Measurements from ENCODE around the gene CLEC11A. TPM values are rescaled to one million over a fixed set of nuclear protein-coding genes. Genes with fewer than 3 reads are reported as not detected.
A peak's percentile ranks its signal among the peaks of the same experiment; 100 is the strongest.

CLEC11A gene
- total and polyA plus RNA-seq, 9 of the 15 experiments (the other 6 are each of a cell fraction or from before 2014, with no cell fraction given) = 0.39 to 43.9 (median 3.4) TPM

GRCh38 chr19:50686310-50687032 is 36.7 kb upstream of the CLEC11A start:
- in situ Hi-C loops (cut with MboI) (no loop called here), intact Hi-C loops (cut with micrococcal nuclease) (no loop called here)
- FAIRE-seq (no peak), DNase-seq (ENCODE audit: extremely low read depth in 1 of 4, low spot score in 3 of 4) (peak in 2 of 4 experiments; percentile 79 to 81), ATAC-seq (no peak)
- Histone ChIP-seq H3K27ac (ENCODE audit: extremely low read depth, low read depth, low read length) (no peak overlapping the region), H3K9me1 (ENCODE audit: control insufficient read depth, insufficient read depth, low read length) (no peaks in the 10 kb centered on the region), H3K9ac (ENCODE audit: insufficient read depth in 1 of 2, low read depth in 2 of 2, low read length in 2 of 2) (no peak overlapping the region), H2AFZ (ENCODE audit: low read depth, low read length) (no peak overlapping the region), H3K36me3 (ENCODE audit: control insufficient read depth, insufficient read depth, low read length) (no peaks in the 10 kb centered on the region), H4K20me1 (replicated peaks; ENCODE audit: control insufficient read depth, insufficient read depth, low read length) (peaks cover 7% of the 10 kb centered on the region), H3K4me3 (no peak overlapping the region), H3K9me3 (replicated peaks; ENCODE audit: control insufficient read depth, insufficient read depth, low read depth, low read length) (no peaks in the 10 kb centered on the region), H3K4me1 (replicated peaks in 1 of 2; ENCODE audit: control insufficient read depth in 2 of 2, insufficient read depth in 2 of 2, low read length in 2 of 2) (peaks cover 0 to 13% of the 10 kb centered on the region in 2 experiments; a peak in 2 of 5 replicates), H3K4me2 (ENCODE audit: insufficient read depth, low read length) (no peak overlapping the region), H3K79me2 (ENCODE audit: control insufficient read depth, insufficient read depth, low read length) (no peaks in the 10 kb centered on the region), H3K27me3 (ENCODE audit: control insufficient read depth in 2 of 2, insufficient read depth in 2 of 2, low read length in 2 of 2) (peaks cover 27 to 57% of the 10 kb centered on the region in 2 experiments)
- no TSS peak for BruUV-seq (replicated peaks)
- CTCF ChIA-PET (ENCODE audit: low intra/inter-chr PET ratio) = no interaction called here
- POLR2A ChIA-PET = interaction anchor here (0.6 to 0.8 kb wide), 2 partner anchors 9 to 613 kb away, joined by 3 read pairs; no protein-coding TSS in a partner anchor
- TF ChIP-seq L3MBTL2 (IDR thresholded peaks at IDR 0.05) (no peak), SRSF7 (optimal IDR thresholded peaks at IDR 0.05; ENCODE audit: low read depth, low read length) (no peak), SMC3 (conservative IDR thresholded peaks at IDR 0.05; ENCODE audit: insufficient read depth, low read depth, low read length) (no peak), NRF1 (conservative IDR thresholded peaks at IDR 0.05 in 1 of 2, IDR thresholded peaks at IDR 0.05 in 1 of 2) (no peak), MITF (IDR thresholded peaks at IDR 0.05) (no peak), GTF2A2 (tag; IDR thresholded peaks at IDR 0.05) (no peak), HOXB6 (CRISPR knock-in tag; IDR thresholded peaks at IDR 0.05; ENCODE audit: borderline replicate concordance) (no peak), E2F5 (CRISPR knock-in tag; IDR thresholded peaks at IDR 0.05) (no peak), KDM1A (IDR thresholded peaks at IDR 0.05) (no peak), POLR2AphosphoS2 (IDR thresholded peaks at IDR 0.05; ENCODE audit: low read length) (no peak), EP400 (IDR thresholded peaks at IDR 0.05) (no peak), HNRNPLL (IDR thresholded peaks at IDR 0.05; ENCODE audit: low read depth, low read length, poor library complexity, severe bottlenecking) (no peak), ZNF584 (CRISPR knock-in tag; IDR thresholded peaks at IDR 0.05; ENCODE audit: low read depth) (no peak), CBFB (CRISPR knock-in tag; IDR thresholded peaks at IDR 0.05) (no peak), ASH1L (IDR thresholded peaks at IDR 0.05; ENCODE audit: borderline replicate concordance, low read depth, partially characterized antibody) (no peak), ZNF695 (CRISPR knock-in tag; IDR thresholded peaks at IDR 0.05) (no peak)
- TF ChIP-seq, protein P1, sequence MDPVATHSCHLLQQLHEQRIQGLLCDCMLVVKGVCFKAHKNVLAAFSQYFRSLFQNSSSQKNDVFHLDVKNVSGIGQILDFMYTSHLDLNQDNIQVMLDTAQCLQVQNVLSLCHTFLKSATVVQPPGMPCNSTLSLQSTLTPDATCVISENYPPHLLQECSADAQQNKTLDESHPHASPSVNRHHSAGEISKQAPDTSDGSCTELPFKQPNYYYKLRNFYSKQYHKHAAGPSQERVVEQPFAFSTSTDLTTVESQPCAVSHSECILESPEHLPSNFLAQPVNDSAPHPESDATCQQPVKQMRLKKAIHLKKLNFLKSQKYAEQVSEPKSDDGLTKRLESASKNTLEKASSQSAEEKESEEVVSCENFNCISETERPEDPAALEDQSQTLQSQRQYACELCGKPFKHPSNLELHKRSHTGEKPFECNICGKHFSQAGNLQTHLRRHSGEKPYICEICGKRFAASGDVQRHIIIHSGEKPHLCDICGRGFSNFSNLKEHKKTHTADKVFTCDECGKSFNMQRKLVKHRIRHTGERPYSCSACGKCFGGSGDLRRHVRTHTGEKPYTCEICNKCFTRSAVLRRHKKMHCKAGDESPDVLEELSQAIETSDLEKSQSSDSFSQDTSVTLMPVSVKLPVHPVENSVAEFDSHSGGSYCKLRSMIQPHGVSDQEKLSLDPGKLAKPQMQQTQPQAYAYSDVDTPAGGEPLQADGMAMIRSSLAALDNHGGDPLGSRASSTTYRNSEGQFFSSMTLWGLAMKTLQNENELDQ (CRISPR knock-in tag; IDR thresholded peaks at IDR 0.05; ENCODE audit: borderline replicate concordance) = no peak
- WGBS (ENCODE audit: insufficient coverage, low coverage, missing lambda C conversion rate) = 8% methylated on average over 26 of the region's 50 CpGs
